MM.1S (cell line): ENCODE data around the gene NEK11.

Experiments
- DNase-seq: peaks from one replicate; pipeline ENCODE4 v3.0.0-alpha.2; 2015
- H2AFZ ChIP-seq: fragments of 300-600 bp; sonication (generic); 2 replicates; pipeline ENCODE4 v1.6.0; 2016; ENCODE audit warnings: antibody characterized with exemption, low read length
- H3F3A ChIP-seq: fragments of 300-600 bp; sonication (generic); 2 replicates; pipeline ENCODE4 v1.6.1; 2016; ENCODE audit warnings: mild to moderate bottlenecking, antibody characterized with exemption, low read length, moderate library complexity, mixed read lengths; ENCODE audit not compliant: insufficient read depth
- H3K27ac ChIP-seq: fragments of 300-600 bp; sonication (generic); 2 replicates; pipeline ENCODE4 v1.5.1; 2016; ENCODE audit warnings: mild to moderate bottlenecking, low read length
- H3K27me3 ChIP-seq: fragments of 300-600 bp; sonication (generic); replicated peaks from 2 replicates; pipeline ENCODE4 v1.6.0; 2016; ENCODE audit warnings: low read length; ENCODE audit not compliant: insufficient read depth
- H3K36me3 ChIP-seq: fragments of 300-600 bp; sonication (generic); replicated peaks from 2 replicates; pipeline ENCODE4 v1.6.1; 2016; ENCODE audit warnings: mild to moderate bottlenecking, low read length, mixed read lengths; ENCODE audit not compliant: insufficient read depth
- H3K4me1 ChIP-seq: fragments of 300-600 bp; sonication (generic); 2 replicates; pipeline ENCODE4 v1.6.1; 2016; ENCODE audit warnings: low read length, mixed read lengths
- H3K4me2 ChIP-seq: fragments of 300-600 bp; sonication (generic); 2 replicates; pipeline ENCODE4 v1.6.0; 2016; ENCODE audit warnings: low read depth, low read length
- H3K4me3 ChIP-seq: fragments of 300-600 bp; sonication (generic); 2 replicates; pipeline ENCODE4 v1.5.1; 2016; ENCODE audit warnings: low read length, mixed read lengths
- H3K79me2 ChIP-seq: fragments of 300-600 bp; sonication (generic); 2 replicates; pipeline ENCODE4 v1.6.1; 2016; ENCODE audit warnings: mixed run types, low read length, mixed read lengths
- H3K9ac ChIP-seq: fragments of 300-600 bp; sonication (generic); 2 replicates; pipeline ENCODE4 v1.6.1; 2016; ENCODE audit warnings: low read length, mixed read lengths
- H3K9me2 ChIP-seq: fragments of 300-600 bp; sonication (generic); replicated peaks from 2 replicates; pipeline ENCODE4 v1.6.1; 2016; ENCODE audit warnings: mild to moderate bottlenecking, low read length, mixed read lengths; ENCODE audit not compliant: insufficient read depth
- H3K9me3 ChIP-seq: fragments of 300-600 bp; sonication (generic); replicated peaks from 2 replicates; pipeline ENCODE4 v1.6.1; 2016; ENCODE audit warnings: mild to moderate bottlenecking, low read length, mixed read lengths; ENCODE audit not compliant: insufficient read depth
- H4K20me1 ChIP-seq: fragments of 300-600 bp; sonication (generic); 2 replicates; pipeline ENCODE4 v1.6.1; 2016; ENCODE audit warnings: mild to moderate bottlenecking, low read length, moderate library complexity, mixed read lengths; ENCODE audit not compliant: insufficient read depth
- EZH2 ChIP-seq: fragments of 300-600 bp; sonication (generic); optimal IDR thresholded peaks from 2 replicates; pipeline ENCODE3; 2017; ENCODE audit warnings: low read depth, mild to moderate bottlenecking, antibody characterized with exemption, low read length, mixed read lengths
- EZH2phosphoT487 ChIP-seq: fragments of 300-600 bp; sonication (generic); IDR thresholded peaks from 2 replicates; pipeline ENCODE4 v1.6.1; 2018; ENCODE audit warnings: antibody characterized with exemption, low read length
- TF ChIP-seq, protein P1 (sequence below): fragments of 300-600 bp; sonication (generic); IDR thresholded peaks from 2 replicates; pipeline ENCODE4 v1.5.1; 2016; ENCODE audit warnings: antibody characterized with exemption, low read length, mixed read lengths

The NEK11 gene

DNA sequence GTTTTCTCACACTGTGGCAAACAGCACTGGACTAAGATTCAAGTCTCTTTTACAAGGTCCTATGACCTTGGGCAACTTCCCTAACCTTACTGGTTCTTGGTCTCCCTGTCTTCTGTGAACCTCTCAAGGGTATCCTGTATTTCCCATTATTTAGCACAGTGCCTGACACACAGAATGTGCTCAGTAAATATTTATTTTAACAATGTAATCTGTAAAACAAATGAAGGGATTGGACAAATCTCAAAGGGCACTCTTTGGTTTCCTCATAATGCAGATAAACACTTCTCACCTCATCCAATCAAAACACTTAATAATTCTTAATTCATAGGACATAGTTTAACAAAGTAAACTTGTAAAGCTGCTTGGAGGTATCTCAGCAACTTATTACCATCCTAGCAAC is 367.7 kb downstream of the NEK11 start:
- Histone ChIP-seq H3K9ac (no peak overlapping the region), H2AFZ (no peak overlapping the region), H3K27ac (no peak overlapping the region), H4K20me1 (no peaks in the 10 kb centered on the region), H3K4me3 (no peak overlapping the region), H3K9me2 (no peaks in the 10 kb centered on the region; the same call in 1 of the 2 replicates), H3K27me3 (no peaks in the 10 kb centered on the region), H3K4me2 (no peak overlapping the region), H3F3A (no peaks in the 10 kb centered on the region), H3K36me3 (no peaks in the 10 kb centered on the region), H3K9me3 (no peaks in the 10 kb centered on the region), H3K79me2 (no peaks in the 10 kb centered on the region), H3K4me1 (no peaks in the 10 kb centered on the region)
- no peak for DNase-seq
- TF ChIP-seq EZH2phosphoT487 (no peak), EZH2 (no peak)
- TF ChIP-seq, protein P1, sequence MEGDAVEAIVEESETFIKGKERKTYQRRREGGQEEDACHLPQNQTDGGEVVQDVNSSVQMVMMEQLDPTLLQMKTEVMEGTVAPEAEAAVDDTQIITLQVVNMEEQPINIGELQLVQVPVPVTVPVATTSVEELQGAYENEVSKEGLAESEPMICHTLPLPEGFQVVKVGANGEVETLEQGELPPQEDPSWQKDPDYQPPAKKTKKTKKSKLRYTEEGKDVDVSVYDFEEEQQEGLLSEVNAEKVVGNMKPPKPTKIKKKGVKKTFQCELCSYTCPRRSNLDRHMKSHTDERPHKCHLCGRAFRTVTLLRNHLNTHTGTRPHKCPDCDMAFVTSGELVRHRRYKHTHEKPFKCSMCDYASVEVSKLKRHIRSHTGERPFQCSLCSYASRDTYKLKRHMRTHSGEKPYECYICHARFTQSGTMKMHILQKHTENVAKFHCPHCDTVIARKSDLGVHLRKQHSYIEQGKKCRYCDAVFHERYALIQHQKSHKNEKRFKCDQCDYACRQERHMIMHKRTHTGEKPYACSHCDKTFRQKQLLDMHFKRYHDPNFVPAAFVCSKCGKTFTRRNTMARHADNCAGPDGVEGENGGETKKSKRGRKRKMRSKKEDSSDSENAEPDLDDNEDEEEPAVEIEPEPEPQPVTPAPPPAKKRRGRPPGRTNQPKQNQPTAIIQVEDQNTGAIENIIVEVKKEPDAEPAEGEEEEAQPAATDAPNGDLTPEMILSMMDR, result no peak

DNA sequence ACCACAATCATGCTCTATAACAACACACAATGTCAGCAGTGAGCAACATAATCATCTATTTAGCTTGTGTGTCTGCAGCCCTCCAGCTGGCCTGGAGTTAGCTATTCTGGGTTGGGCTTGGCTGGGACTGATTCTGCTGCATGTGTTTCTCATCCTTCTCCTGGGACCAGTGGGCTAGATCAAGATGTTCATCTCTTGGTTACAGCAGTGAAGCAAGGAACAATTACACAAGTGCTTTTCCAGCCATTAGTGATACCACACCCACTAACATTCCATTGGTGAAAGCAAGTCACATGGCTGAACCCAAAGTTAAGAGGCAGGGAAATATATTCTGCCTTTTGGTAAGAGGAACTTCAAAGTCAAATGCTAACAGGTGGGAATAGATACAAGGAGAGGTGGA is 369.5 kb downstream of the NEK11 start:
- Histone ChIP-seq H3K36me3 (no peaks in the 10 kb centered on the region), H2AFZ (no peak overlapping the region), H3K9me3 (no peaks in the 10 kb centered on the region), H3K27ac (no peak overlapping the region), H3K27me3 (no peaks in the 10 kb centered on the region), H3K4me1 (no peaks in the 10 kb centered on the region), H4K20me1 (no peaks in the 10 kb centered on the region), H3K4me3 (no peak overlapping the region), H3K9ac (no peak overlapping the region), H3K9me2 (no peaks in the 10 kb centered on the region; the same call in 1 of the 2 replicates), H3K79me2 (no peaks in the 10 kb centered on the region), H3F3A (no peaks in the 10 kb centered on the region), H3K4me2 (no peak overlapping the region)
- DNase-seq, result no peak
- TF ChIP-seq EZH2phosphoT487, result no peak
- no peak for TF ChIP-seq EZH2
- TF ChIP-seq, protein P1, result no peak

DNA sequence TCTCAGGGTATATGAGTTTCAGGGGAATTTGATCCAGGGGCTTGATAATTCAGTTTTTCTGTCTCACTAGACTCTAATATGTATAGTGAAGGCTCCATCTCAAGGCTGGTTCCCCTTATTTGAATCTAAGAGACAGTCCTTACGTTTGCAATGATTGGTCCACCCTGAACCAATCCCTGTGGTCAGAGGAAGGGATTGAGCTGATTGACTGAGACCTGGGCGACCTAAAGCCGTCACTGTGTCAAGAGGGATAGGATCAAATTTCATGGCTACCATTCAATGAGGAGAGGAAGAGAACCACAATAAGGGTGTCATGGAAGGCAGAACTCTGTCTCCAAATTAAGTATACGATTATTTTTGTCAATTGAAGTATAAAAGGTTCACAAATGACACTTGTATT is 371.2 kb downstream of the NEK11 start:
- Histone ChIP-seq H3K9me3 (no peaks in the 10 kb centered on the region), H3K4me3 (no peak overlapping the region), H3K27me3 (no peaks in the 10 kb centered on the region), H2AFZ (no peak overlapping the region), H3F3A (no peaks in the 10 kb centered on the region), H3K4me1 (no peaks in the 10 kb centered on the region), H4K20me1 (no peaks in the 10 kb centered on the region), H3K36me3 (no peaks in the 10 kb centered on the region), H3K27ac (no peak overlapping the region), H3K9ac (no peak overlapping the region), H3K79me2 (no peaks in the 10 kb centered on the region), H3K4me2 (no peak overlapping the region), H3K9me2 (no peaks in the 10 kb centered on the region; the same call in 1 of the 2 replicates)
- TF ChIP-seq EZH2 (no peak), EZH2phosphoT487 (no peak)
- TF ChIP-seq, protein P1, result no peak
- DNase-seq, result no peak
